H1 (cell line): ENCODE data around the gene NFIX. TPM values are rescaled to one million over a fixed set of nuclear protein-coding genes. Genes with fewer than 3 reads are reported as not detected.

Experiments used
- CTCF ChIA-PET: fragments of 300-600 bp; sonication (Branson Sonifier 250); formaldehyde crosslinking; loops from one replicate; lab custom pipeline; 2021; ENCODE audit not compliant: partially characterized antibody; lab: Charles Lee
- POLR2A ChIA-PET: fragments of 300-600 bp; sonication (Branson Sonifier 250); formaldehyde crosslinking; loops from one replicate; lab custom pipeline; 2021; ENCODE audit warnings: inconsistent platforms; ENCODE audit not compliant: partially characterized antibody; lab: Charles Lee
- DNase-seq, 2 experiments: peaks; one replicate each; pipeline versions ENCODE4 v3.0.0 to v3.0.0-alpha.2; 2010 to 2022; ENCODE audit warnings: low spot score in 2 of 2, low read depth in 1 of 2, mixed read lengths in 1 of 2
- FAIRE-seq: peaks from 2 replicates; lab custom pipeline; 2011; peaks lifted over from hg19 to GRCh38; lab: Jason Lieb, UNC
- H2AFZ ChIP-seq: 2 replicates; pipeline ENCODE4 v1.8.1; 2012; ENCODE audit warnings: low read length, inconsistent platforms
- H2AK5ac ChIP-seq: 2 replicates; pipeline ENCODE4 v1.6.1; 2013; ENCODE audit warnings: low read depth, low read length
- H2BK120ac ChIP-seq: replicated peaks from 2 replicates; pipeline ENCODE3; 2013; ENCODE audit warnings: low read depth, low read length, inconsistent platforms
- H2BK12ac ChIP-seq: 2 replicates; pipeline ENCODE4 v1.6.1; 2013; ENCODE audit warnings: low read depth, low read length
- H2BK15ac ChIP-seq: 2 replicates; pipeline ENCODE4 v1.6.1; 2013; ENCODE audit warnings: low read length
- H2BK20ac ChIP-seq: 2 replicates; pipeline ENCODE4 v1.6.1; 2013; ENCODE audit warnings: low read length
- H2BK5ac ChIP-seq: 2 replicates; pipeline ENCODE4 v1.6.1; 2013; ENCODE audit warnings: low read depth, low read length
- H3K14ac ChIP-seq: 2 replicates; pipeline ENCODE4 v1.6.1; 2013; ENCODE audit warnings: inconsistent platforms; ENCODE audit not compliant: insufficient read length
- H3K18ac ChIP-seq: 2 replicates; pipeline ENCODE4 v1.6.1; 2013; ENCODE audit warnings: low read length; ENCODE audit errors: extremely low read depth
- H3K23ac ChIP-seq: 2 replicates; pipeline ENCODE4 v1.6.1; 2013; ENCODE audit warnings: inconsistent platforms; ENCODE audit not compliant: insufficient read length
- H3K23me2 ChIP-seq: 2 replicates; pipeline ENCODE4 v1.6.1; 2013; ENCODE audit warnings: low read depth, low read length
- H3K27ac ChIP-seq: 2 replicates; pipeline ENCODE4 v1.6.1; 2011; ENCODE audit warnings: low read depth, low read length, inconsistent platforms
- H3K27me3 ChIP-seq, 4 experiments: replicated peaks in 1 of 4; 1 replicate in 1 of 4; 2 replicates in 3 of 4; pipeline versions ENCODE4 v1.6.1 to v1.8.1; 2011 to 2013; ENCODE audit warnings: low read length in 3 of 4, mild to moderate bottlenecking in 3 of 4, inconsistent platforms in 2 of 4, mixed read lengths in 2 of 4, moderate library complexity in 1 of 4; ENCODE audit not compliant: control insufficient read depth in 3 of 4, insufficient read depth in 3 of 4; ENCODE audit errors: extremely low read depth in 1 of 4
- H3K36me3 ChIP-seq, 4 experiments: 2 replicates each; pipeline versions ENCODE4 v1.6.1 to v1.8.1; 2011 to 2013; ENCODE audit warnings: mild to moderate bottlenecking in 4 of 4, low read length in 3 of 4, moderate library complexity in 2 of 4, control low read depth in 1 of 4, inconsistent platforms in 1 of 4; ENCODE audit not compliant: insufficient read depth in 4 of 4, control insufficient read depth in 2 of 4
- H3K4ac ChIP-seq: replicated peaks from 2 replicates; pipeline ENCODE3; 2013; ENCODE audit warnings: low read length, low read depth, mixed read lengths, inconsistent platforms; ENCODE audit not compliant: insufficient read length
- H3K4me1 ChIP-seq, 4 experiments: replicated peaks in 1 of 4; 1 replicate in 1 of 4; 2 replicates in 3 of 4; pipeline versions ENCODE4 v1.6.1 to v1.8.1; 2011 to 2013; ENCODE audit warnings: low read length in 3 of 4, inconsistent platforms in 2 of 4, mixed read lengths in 1 of 4; ENCODE audit not compliant: insufficient read depth in 4 of 4, control insufficient read depth in 3 of 4
- H3K4me2 ChIP-seq, 2 experiments: 2 replicates each; pipeline versions ENCODE4 v1.6.1 to v1.8.1; 2011 to 2013; ENCODE audit warnings: low read depth in 2 of 2, low read length in 2 of 2, control low read depth in 1 of 2, inconsistent platforms in 1 of 2, mild to moderate bottlenecking in 1 of 2; ENCODE audit not compliant: insufficient read depth in 1 of 2
- H3K4me3 ChIP-seq, 4 experiments: fragments of 200-600, 300-600 bp in 1 of 4; sonication (generic), shearing (Covaris generic), sonication (Bioruptor Twin) in 1 of 4; 2 replicates each; pipeline versions ENCODE4 v1.5.1 to v1.8.1; 2011 to 2016; ENCODE audit warnings: low read length in 4 of 4, low read depth in 3 of 4, control low read depth in 2 of 4, inconsistent platforms in 2 of 4, mild to moderate bottlenecking in 2 of 4, mixed read lengths in 1 of 4, moderate library complexity in 1 of 4; ENCODE audit not compliant: insufficient read depth in 2 of 4; ENCODE audit errors: extremely low read depth in 1 of 4
- H3K56ac ChIP-seq: replicated peaks from 2 replicates; pipeline ENCODE3; 2013; ENCODE audit warnings: low read depth, mild to moderate bottlenecking, mixed read lengths, low read length, inconsistent platforms; ENCODE audit not compliant: insufficient read length
- H3K79me1 ChIP-seq: 2 replicates; pipeline ENCODE4 v1.6.1; 2013; ENCODE audit warnings: low read depth, low read length, control low read depth
- H3K79me2 ChIP-seq, 2 experiments: 2 replicates each; pipeline versions ENCODE4 v1.6.1 to v1.8.1; 2012 to 2013; ENCODE audit warnings: low read length in 2 of 2, mild to moderate bottlenecking in 2 of 2, inconsistent platforms in 1 of 2; ENCODE audit not compliant: insufficient read depth in 2 of 2, control insufficient read depth in 1 of 2
- H3K9ac ChIP-seq, 4 experiments: replicated peaks in 1 of 4; 1 replicate in 1 of 4; 2 replicates in 3 of 4; pipeline versions ENCODE4 v1.6.1 to v1.8.1; 2011 to 2013; ENCODE audit warnings: low read depth in 3 of 4, low read length in 3 of 4, control low read depth in 2 of 4, mild to moderate bottlenecking in 2 of 4, moderate library complexity in 2 of 4, inconsistent platforms in 1 of 4; ENCODE audit errors: extremely low read depth in 1 of 4
- H3K9me3 ChIP-seq, 2 experiments: 2 replicates each; pipeline versions ENCODE4 v1.6.1 to v1.8.1; 2012 to 2013; ENCODE audit warnings: mild to moderate bottlenecking in 2 of 2, moderate library complexity in 2 of 2, control low read depth in 1 of 2, inconsistent platforms in 1 of 2, low read depth in 1 of 2, low read length in 1 of 2, mixed read lengths in 1 of 2; ENCODE audit not compliant: insufficient read depth in 2 of 2
- H4K20me1 ChIP-seq, 2 experiments: replicated peaks in 1 of 2; 2 replicates each; pipeline versions ENCODE3 to v1.8.1; 2011 to 2013; ENCODE audit warnings: inconsistent platforms in 2 of 2, low read length in 2 of 2, mild to moderate bottlenecking in 1 of 2; ENCODE audit not compliant: insufficient read depth in 2 of 2, control insufficient read depth in 1 of 2
- H4K5ac ChIP-seq: 2 replicates; pipeline ENCODE4 v1.6.1; 2013; ENCODE audit warnings: low read length, low read depth, mixed read lengths, inconsistent platforms; ENCODE audit not compliant: insufficient read length
- H4K8ac ChIP-seq: 2 replicates; pipeline ENCODE4 v1.8.0; 2013; ENCODE audit warnings: mild to moderate bottlenecking, moderate library complexity, low read length, inconsistent platforms; ENCODE audit not compliant: insufficient read depth; ENCODE audit errors: extremely low read depth
- H4K91ac ChIP-seq: replicated peaks from 2 replicates; pipeline ENCODE3; 2013; ENCODE audit warnings: low read length, mixed read lengths, inconsistent platforms; ENCODE audit not compliant: insufficient read length
- BRCA1 ChIP-seq: IDR thresholded peaks from 2 replicates; pipeline ENCODE4 v1.6.1; 2012; ENCODE audit warnings: low read depth, low read length, improper control_type of control experiment
- CHD2 ChIP-seq: IDR thresholded peaks from 2 replicates; pipeline ENCODE4 v1.6.1; 2012; ENCODE audit warnings: low read length, improper control_type of control experiment
- EP300 ChIP-seq, 2 experiments: IDR thresholded peaks; 1 replicate in 1 of 2; 2 replicates in 1 of 2; pipeline ENCODE4 v1.6.1; 2011 to 2012; ENCODE audit warnings: low read depth in 2 of 2, low read length in 2 of 2, mild to moderate bottlenecking in 2 of 2, borderline replicate concordance in 1 of 2, inconsistent platforms in 1 of 2, moderate library complexity in 1 of 2
- GTF2F1 ChIP-seq: IDR thresholded peaks from 2 replicates; pipeline ENCODE4 v1.6.1; 2012; ENCODE audit warnings: low read depth, low read length, improper control_type of control experiment, borderline replicate concordance
- HDAC2 ChIP-seq, 2 experiments: fragments of 300-600 bp in 1 of 2; sonication (generic) in 1 of 2; IDR thresholded peaks; 2 replicates each; pipeline ENCODE4 v1.6.1; 2011 to 2012; ENCODE audit warnings: low read depth in 2 of 2, low read length in 2 of 2, mild to moderate bottlenecking in 2 of 2, moderate library complexity in 2 of 2, borderline replicate concordance in 1 of 2, inconsistent platforms in 1 of 2
- POLR2AphosphoS5 ChIP-seq: IDR thresholded peaks from 2 replicates; pipeline ENCODE4 v1.6.1; 2011; ENCODE audit warnings: low read depth, low read length
- RNF2 ChIP-seq: fragments of 200-900, 300-1000 bp; sonication (generic); IDR thresholded peaks from 2 replicates; pipeline ENCODE4 v1.7.1; 2016; ENCODE audit warnings: borderline replicate concordance, low read depth, mild to moderate bottlenecking, antibody characterized with exemption, low read length; ENCODE audit not compliant: poor library complexity, severe bottlenecking; ENCODE audit errors: missing control alignments
- SIN3A ChIP-seq, 2 experiments: IDR thresholded peaks in 1 of 2; conservative IDR thresholded peaks in 1 of 2; 2 replicates each; pipeline ENCODE4 v1.6.1; 2011 to 2012; ENCODE audit warnings: low read length in 2 of 2, improper control_type of control experiment in 1 of 2, low read depth in 1 of 2, mild to moderate bottlenecking in 1 of 2
- TBP ChIP-seq: IDR thresholded peaks from 2 replicates; pipeline ENCODE4 v1.6.1; 2011; ENCODE audit warnings: low read depth, low read length, improper control_type of control experiment
- YY1 ChIP-seq: IDR thresholded peaks from 2 replicates; pipeline ENCODE4 v1.6.1; 2011; ENCODE audit warnings: low read depth, mild to moderate bottlenecking, low read length
- WGBS, 2 experiments: shearing (Covaris generic) in 1 of 2; methylation state at CpG; one replicate each; pipeline versions ENCODE4 v1.1.6 to v1.1.7; 2013 to 2015; ENCODE audit warnings: low lambda C conversion rate in 2 of 2, mixed read lengths in 2 of 2, inconsistent platforms in 1 of 2, low coverage in 1 of 2, missing lambda C conversion rate in 1 of 2; ENCODE audit not compliant: insufficient replicate concordance in 2 of 2, insufficient coverage in 1 of 2, insufficient read length in 1 of 2; ENCODE audit errors: extremely low coverage in 1 of 2, missing lambda C conversion rate in 1 of 2; 5-methylcytosine and 5-hydroxymethylcytosine counted together
- polyA plus RNA-seq, 7 experiments: library from polyadenylated mRNA; depleted of rRNA in 3 of 7; stranded (reverse) in 5 of 7; unstranded in 2 of 7; fragments of >200 nt in 5 of 7; fragments of 200-250 nt in 2 of 7; gene quantifications; 1 replicate in 5 of 7; 2 replicates in 1 of 7; 4 replicates in 1 of 7; pipeline versions ENCODE4 v1.2.1 to v1.2.3, GENCODE V29; 2011 to 2013; ENCODE audit warnings: missing spikeins in 2 of 7, mixed read lengths in 2 of 7
- total RNA-seq: library from RNA; stranded (reverse); fragmentation: NEBNext Ultra II Directional; extraction: Animal tissue kit (Norgen Biotek cat#: 25700); gene quantifications from 2 replicates; pipeline ENCODE4 v1.2.1, GENCODE V29; 2021

The NFIX gene
- total and polyA plus RNA-seq, 2 of the 8 experiments (the other 6 are each of a cell fraction or from before 2014, with no cell fraction given): 0.03 to 0.20 TPM

DNA sequence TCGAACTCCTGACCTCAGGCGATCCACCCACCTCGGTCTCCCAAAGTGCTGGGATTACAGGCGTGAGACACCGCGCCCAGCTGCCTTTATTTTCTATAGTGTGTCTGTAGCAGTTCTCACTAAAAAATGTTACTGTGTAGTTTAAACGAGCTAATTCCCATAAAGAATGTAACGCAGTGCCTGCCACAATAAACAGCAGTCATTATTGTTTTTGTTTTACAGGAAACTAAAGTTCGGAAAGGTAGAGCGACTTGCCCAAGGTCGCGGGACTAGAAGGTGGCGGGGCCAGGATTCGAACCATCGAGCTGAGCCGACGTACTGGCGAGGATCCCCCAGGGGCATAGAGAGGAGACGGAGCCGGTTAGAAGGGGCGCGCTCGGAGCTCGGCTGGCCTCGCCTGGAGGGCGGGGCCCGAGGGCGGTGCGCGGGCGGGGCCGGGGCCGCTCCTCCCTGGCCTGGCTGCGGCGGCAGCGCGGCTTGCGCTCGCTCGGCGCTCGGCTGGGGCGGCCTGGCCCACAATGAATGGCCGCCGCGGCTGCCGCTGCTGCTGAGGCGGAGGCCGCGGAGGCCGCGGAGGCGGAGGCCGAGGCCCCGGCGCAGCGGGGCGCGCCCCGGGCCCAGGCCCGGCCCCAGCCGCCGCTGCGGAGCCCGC is 122.6 kb downstream of the NFIX start, which contains the start of gene NACC1:
TSS of gene NACC1 (plus strand) at position 493 of the 652 bp plus-strand sequence. CDS start 16,944 bp downstream, outside the sequence.
- Histone ChIP-seq H4K8ac (peak within 1 kb of the TSS; percentile 98; the same call in 1 of the 2 replicates), H3K4me1 (peaks cover 14 to 36% (median 26%) of the 10 kb centered on the region in 4 experiments), H3K23me2 (peaks cover 8% of the 10 kb centered on the region; the same call in 1 of the 2 replicates), H2AK5ac (0 out of 2 replicates have a peak within 1 kb of the TSS, but pooled peaks have one; percentile 55), H2BK12ac (peak within 1 kb of the TSS; percentile 97), H2BK5ac (peak within 1 kb of the TSS; percentile 99), H3K27me3 (no peaks in the 10 kb centered on the region), H3K14ac (peak within 1 kb of the TSS; percentile 6), H3K56ac (peak within 1 kb of the TSS; percentile 98), H3K4me2 (peak within 1 kb of the TSS; percentile 81 to 86), H3K23ac (no peak within 1 kb of the TSS), H4K20me1 (peaks cover 38 to 39% of the 10 kb centered on the region in 2 experiments), H4K5ac (peak within 1 kb of the TSS; percentile 85), H2BK15ac (peak within 1 kb of the TSS; percentile 61; the same call in 1 of the 2 replicates), H2BK120ac (no peak within 1 kb of the TSS), H3K36me3 (peaks cover 0 to 14% (median 9%) of the 10 kb centered on the region in 4 experiments; a peak in 6 of 8 replicates), H4K91ac (peak within 1 kb of the TSS; percentile 97), H3K18ac (peak within 1 kb of the TSS; percentile 95), H3K79me1 (peaks cover 31% of the 10 kb centered on the region), H3K9me3 (no peaks in the 10 kb centered on the region), H3K4me3 (peak within 1 kb of the TSS; percentile 92 to 100 (median 96)), H3K27ac (peak within 1 kb of the TSS; percentile 97), H3K4ac (peak within 1 kb of the TSS; percentile 94), H2AFZ (no peak within 1 kb of the TSS), H3K9ac (peak within 1 kb of the TSS; percentile 82 to 99 (median 94)), H2BK20ac (no peak within 1 kb of the TSS), H3K79me2 (peaks cover 45 to 61% of the 10 kb centered on the region in 2 experiments)
- FAIRE-seq: no peak
- ChIA-PET POLR2A (interaction anchor here (0.7 to 19.5 kb wide), 17 partner anchors 13 to 227 kb away, joined by 3 to 228 read pairs (median 4); partner anchors contain the start of genes GCDH, IER2, LYL1 and STX10), CTCF (interaction anchor here (1.0 to 1.4 kb wide), 3 partner anchors 13 to 78 kb away, joined by 3 to 4 read pairs (median 4); no protein-coding TSS in a partner anchor)
- peak; percentile 70 to 87 for DNase-seq
- 13% methylated on average over 34 of the region's 65 CpGs; no CpG with 5 or more reads in 1 of the 2 experiments for WGBS, 2 experiments
- TF ChIP-seq POLR2AphosphoS5: peak; percentile 53; the same call in 1 of the 2 replicates
- no peak for TF ChIP-seq CHD2
- no peak for TF ChIP-seq HDAC2 (IDR thresholded peaks at IDR 0.05; ENCODE audit: borderline replicate concordance in 1 of 2, low read depth in 2 of 2, low read length in 2 of 2)
- TF ChIP-seq GTF2F1: peak; percentile 12; the same call in 1 of the 2 replicates
- no peak for TF ChIP-seq BRCA1
- TF ChIP-seq TBP: peak; percentile 11; the same call in 1 of the 2 replicates
- TF ChIP-seq EP300 (IDR thresholded peaks at IDR 0.05; ENCODE audit: borderline replicate concordance in 1 of 2, low read depth in 2 of 2, low read length in 2 of 2): peak in 1 of 2 experiments; percentile 13; a peak in 1 of 3 replicates
- TF ChIP-seq SIN3A (conservative IDR thresholded peaks at IDR 0.05 in 1 of 2, IDR thresholded peaks at IDR 0.05 in 1 of 2; ENCODE audit: low read depth in 1 of 2, low read length in 2 of 2): peak in 1 of 2 experiments; percentile 50; a peak in 1 of 4 replicates
- TF ChIP-seq RNF2: no peak
- TF ChIP-seq YY1: peak; percentile 90; the same call in 1 of the 2 replicates
